Hepatocyte (in vitro differentiated cells): ENCODE results near the gene TBKBP1.

Source experiments
- EZH2 ChIP-seq: fragments of 200-600 bp; sonication (generic); IDR thresholded peaks from 2 replicates; pipeline ENCODE4 v1.6.1; 2016; ENCODE audit warnings: antibody characterized with exemption, mild to moderate bottlenecking, borderline replicate concordance
- EZH2phosphoT487 ChIP-seq: fragments of 200-600 bp; sonication (generic); IDR thresholded peaks from one replicate; pipeline ENCODE4 v1.6.1; 2018; ENCODE audit warnings: antibody characterized with exemption, mild to moderate bottlenecking, low read depth, moderate library complexity; ENCODE audit not compliant: unreplicated experiment, severe bottlenecking
- TF ChIP-seq, protein P1 (sequence below): fragments of 200-600 bp; sonication (generic); IDR thresholded peaks from 2 replicates; pipeline ENCODE4 v1.5.1; 2016; ENCODE audit warnings: antibody characterized with exemption, mild to moderate bottlenecking; ENCODE audit not compliant: poor library complexity

DNA sequence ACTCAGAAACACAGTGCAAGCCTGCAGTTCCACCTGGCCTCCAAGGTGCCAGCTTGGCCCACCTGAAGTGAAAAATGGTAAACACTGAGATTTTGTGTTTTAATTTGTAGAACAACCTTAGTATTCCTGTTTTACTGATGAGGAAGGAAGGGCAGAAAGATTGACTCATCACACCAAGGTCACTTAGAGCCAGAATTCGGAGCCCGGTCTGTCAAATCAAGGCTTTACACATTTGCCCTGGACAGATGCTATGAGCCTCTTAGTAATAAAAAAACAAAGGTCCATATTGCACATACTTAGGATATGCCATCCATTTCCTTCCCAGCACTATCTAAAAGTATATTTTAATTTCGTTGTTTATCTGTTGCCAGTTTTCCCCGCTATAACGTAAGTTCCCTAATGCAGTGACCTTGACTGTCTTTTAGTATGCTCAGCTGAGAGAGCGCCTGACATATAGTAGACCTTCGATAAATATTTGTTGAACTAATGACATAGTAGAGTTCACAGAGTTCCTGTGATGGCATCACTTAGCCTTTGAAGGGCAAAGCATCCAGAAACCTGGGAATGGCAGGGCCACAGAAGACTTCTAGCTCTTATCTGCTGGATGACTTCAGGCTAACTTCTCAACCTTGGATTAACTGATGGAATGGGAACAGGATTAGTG lies 7.2 kb upstream of the TBKBP1 start:
- TF ChIP-seq, protein P1, sequence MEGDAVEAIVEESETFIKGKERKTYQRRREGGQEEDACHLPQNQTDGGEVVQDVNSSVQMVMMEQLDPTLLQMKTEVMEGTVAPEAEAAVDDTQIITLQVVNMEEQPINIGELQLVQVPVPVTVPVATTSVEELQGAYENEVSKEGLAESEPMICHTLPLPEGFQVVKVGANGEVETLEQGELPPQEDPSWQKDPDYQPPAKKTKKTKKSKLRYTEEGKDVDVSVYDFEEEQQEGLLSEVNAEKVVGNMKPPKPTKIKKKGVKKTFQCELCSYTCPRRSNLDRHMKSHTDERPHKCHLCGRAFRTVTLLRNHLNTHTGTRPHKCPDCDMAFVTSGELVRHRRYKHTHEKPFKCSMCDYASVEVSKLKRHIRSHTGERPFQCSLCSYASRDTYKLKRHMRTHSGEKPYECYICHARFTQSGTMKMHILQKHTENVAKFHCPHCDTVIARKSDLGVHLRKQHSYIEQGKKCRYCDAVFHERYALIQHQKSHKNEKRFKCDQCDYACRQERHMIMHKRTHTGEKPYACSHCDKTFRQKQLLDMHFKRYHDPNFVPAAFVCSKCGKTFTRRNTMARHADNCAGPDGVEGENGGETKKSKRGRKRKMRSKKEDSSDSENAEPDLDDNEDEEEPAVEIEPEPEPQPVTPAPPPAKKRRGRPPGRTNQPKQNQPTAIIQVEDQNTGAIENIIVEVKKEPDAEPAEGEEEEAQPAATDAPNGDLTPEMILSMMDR, result no peak
- TF ChIP-seq EZH2 (no peak), EZH2phosphoT487 (no peak)
